K562 (cell line): ENCODE results near the gene NR2F6. TPM values are rescaled to one million over a fixed set of nuclear protein-coding genes. Genes with fewer than 3 reads are reported as not detected.

Experiments
- CAMTA2 ChIP-seq: fragments of 250-450 bp; sonication (Bioruptor Pico); conservative IDR thresholded peaks from 2 replicates; pipeline ENCODE4 v1.5.1; 2022
- CXXC5 ChIP-seq: fragments of 250-450 bp; sonication (Bioruptor Pico); IDR thresholded peaks from 2 replicates; pipeline ENCODE4 v1.8.0; 2022; ENCODE audit warnings: inconsistent platforms, mild to moderate bottlenecking, moderate library complexity
- DMBX1 ChIP-seq: fragments of 250-450 bp; sonication (Bioruptor Pico); IDR thresholded peaks from 2 replicates; pipeline ENCODE4 v1.8.0; 2022; ENCODE audit warnings: inconsistent platforms, mild to moderate bottlenecking, moderate library complexity, borderline replicate concordance
- ETS1 ChIP-seq: conservative IDR thresholded peaks from 2 replicates; pipeline ENCODE4 v1.6.1; 2011; ENCODE audit warnings: low read depth, mild to moderate bottlenecking, low read length; ENCODE audit not compliant: control insufficient read depth
- GATAD2B ChIP-seq: fragments of 450-650 bp; IDR thresholded peaks from 2 replicates; pipeline ENCODE4 v1.6.1; 2017; ENCODE audit warnings: mild to moderate bottlenecking, borderline replicate concordance
- KDM2B ChIP-seq: fragments of 250-450 bp; sonication (Bioruptor Pico); IDR thresholded peaks from 2 replicates; pipeline ENCODE4 v1.8.0; 2021; ENCODE audit warnings: mild to moderate bottlenecking, moderate library complexity
- MED1 ChIP-seq: sonication (generic); formaldehyde crosslinking; IDR thresholded peaks from 2 replicates; pipeline ENCODE4 v1.8.1; 2023; ENCODE audit warnings: missing genetic modification reagents, borderline replicate concordance
- MXI1 ChIP-seq: IDR thresholded peaks from 2 replicates; pipeline ENCODE4 v1.6.1; 2011; ENCODE audit warnings: low read depth, mild to moderate bottlenecking, improper control_type of control experiment, low read length
- MYC ChIP-seq, 2 experiments: fragments of 250-450 bp in 1 of 2; sonication (Bioruptor Pico) in 1 of 2; IDR thresholded peaks; 2 replicates each; pipeline versions ENCODE4 v1.5.1 to v1.6.1; 2012 to 2021; ENCODE audit warnings: low read depth in 2 of 2, borderline replicate concordance in 1 of 2, improper control_type of control experiment in 1 of 2, low read length in 1 of 2, mild to moderate bottlenecking in 1 of 2, moderate library complexity in 1 of 2
- SIX5 ChIP-seq, 2 experiments: IDR thresholded peaks; 2 replicates each; pipeline ENCODE4 v1.6.1; 2011; ENCODE audit warnings: low read length in 2 of 2, borderline replicate concordance in 1 of 2, low read depth in 1 of 2, mild to moderate bottlenecking in 1 of 2, moderate library complexity in 1 of 2; ENCODE audit not compliant: insufficient read depth in 1 of 2
- ZBTB17 ChIP-seq: fragments of 450-650 bp; formaldehyde crosslinking; IDR thresholded peaks from 2 replicates; pipeline ENCODE4 v1.4.0; 2020; ENCODE audit warnings: mild to moderate bottlenecking
- ZFPM2 ChIP-seq: fragments of 250-450 bp; sonication (Bioruptor Pico); IDR thresholded peaks from 2 replicates; pipeline ENCODE4 v1.5.1; 2022; ENCODE audit warnings: mild to moderate bottlenecking
- ZNF830 ChIP-seq: fragments of 250-450 bp; sonication (Bioruptor Pico); IDR thresholded peaks from 2 replicates; pipeline ENCODE4 v1.5.0; 2021; ENCODE audit warnings: mild to moderate bottlenecking
- polyA plus RNA-seq, 8 experiments: library from polyadenylated mRNA; depleted of rRNA in 4 of 8; stranded (reverse) in 5 of 8; unstranded in 3 of 8; fragments of >200 nt; fragmentation: Nextera tagmentation in 2 of 8; fragmentation: Illumina TruSeq in 1 of 8; extraction: Ambion mirVana in 2 of 8; extraction: Trizol in 1 of 8; gene quantifications; 2 replicates each; pipeline versions ENCODE4 v1.2.1 to v1.2.3, GENCODE V29; 2011 to 2014; ENCODE audit warnings: inconsistent platforms in 1 of 8, missing spikeins in 1 of 8
- total RNA-seq, 7 experiments: library from RNA; depleted of rRNA in 6 of 7; stranded (reverse); fragments of >200 nt in 6 of 7; fragmentation: Illumina TruSeq in 2 of 7; extraction: Trizol in 2 of 7; gene quantifications; 2 replicates each; pipeline versions ENCODE4 v1.2.1 to v1.2.3, GENCODE V29; 2011 to 2021; ENCODE audit warnings: low replicate concordance in 1 of 7
- TF ChIP-seq, protein P1 (sequence below): sonication (generic); formaldehyde crosslinking; IDR thresholded peaks from 2 replicates; pipeline ENCODE4 v1.8.1; 2023; ENCODE audit warnings: mild to moderate bottlenecking, missing genetic modification reagents
- TF ChIP-seq, protein P2 (sequence below): fragments of 250-450 bp; sonication (Bioruptor Pico); IDR thresholded peaks from 2 replicates; pipeline ENCODE4 v1.8.0; 2021; ENCODE audit warnings: borderline replicate concordance, mild to moderate bottlenecking, moderate library complexity; ENCODE audit not compliant: poor library complexity, severe bottlenecking
- TF ChIP-seq, protein P3 (sequence below): fragments of 250-450 bp; sonication (Bioruptor Pico); IDR thresholded peaks from 2 replicates; pipeline ENCODE4 v1.5.0; 2021
- TF ChIP-seq, protein P4 (sequence below), 2 experiments: fragments of 450-650 bp in 1 of 2; IDR thresholded peaks; 2 replicates each; pipeline ENCODE4 v1.6.1; 2011 to 2017; ENCODE audit warnings: low read depth in 2 of 2, antibody characterized with exemption in 1 of 2, borderline replicate concordance in 1 of 2, low read length in 1 of 2, mild to moderate bottlenecking in 1 of 2, mixed read lengths in 1 of 2; ENCODE audit not compliant: control insufficient read depth in 1 of 2

Gene NR2F6
- total and polyA plus RNA-seq, 9 of the 15 experiments (the other 6 are each of a cell fraction or from before 2014, with no cell fraction given), result 0.76 to 97.5 (median 18.8) TPM

DNA sequence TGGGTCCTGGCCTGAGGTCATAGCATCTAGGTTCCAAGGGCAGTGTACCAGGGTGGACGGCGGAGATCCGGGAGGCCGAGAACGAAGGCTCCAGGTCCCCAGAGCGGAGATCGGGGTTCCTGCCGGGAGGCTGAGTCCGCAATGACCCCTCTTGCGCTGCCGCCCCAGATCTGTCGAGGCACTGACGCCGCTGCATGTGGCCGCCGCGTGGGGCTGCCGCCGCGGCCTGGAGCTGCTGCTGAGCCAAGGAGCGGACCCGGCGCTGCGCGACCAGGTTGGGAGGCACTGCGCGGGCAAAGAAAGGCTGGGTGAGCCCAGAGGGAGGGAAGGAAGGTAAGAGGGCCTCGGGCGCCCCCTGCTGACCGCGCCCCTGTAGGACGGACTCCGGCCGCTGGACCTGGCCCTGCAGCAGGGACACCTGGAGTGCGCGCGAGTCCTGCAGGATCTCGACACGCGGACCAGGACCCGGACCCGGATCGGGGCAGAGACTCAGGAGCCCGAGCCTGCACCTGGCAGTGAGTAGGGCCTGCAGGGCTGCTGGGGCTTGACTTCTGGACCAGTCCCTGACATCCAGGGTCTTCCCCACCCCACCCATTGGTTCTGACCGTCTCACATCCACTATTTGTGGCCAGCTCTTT, 36.9 kb upstream of the NR2F6 start (continued):
- no peak for TF ChIP-seq GATAD2B
- no peak for TF ChIP-seq SIX5 (IDR thresholded peaks at IDR 0.05; ENCODE audit: borderline replicate concordance in 1 of 2, insufficient read depth in 1 of 2, low read depth in 1 of 2, low read length in 2 of 2)
- TF ChIP-seq, protein P1, sequence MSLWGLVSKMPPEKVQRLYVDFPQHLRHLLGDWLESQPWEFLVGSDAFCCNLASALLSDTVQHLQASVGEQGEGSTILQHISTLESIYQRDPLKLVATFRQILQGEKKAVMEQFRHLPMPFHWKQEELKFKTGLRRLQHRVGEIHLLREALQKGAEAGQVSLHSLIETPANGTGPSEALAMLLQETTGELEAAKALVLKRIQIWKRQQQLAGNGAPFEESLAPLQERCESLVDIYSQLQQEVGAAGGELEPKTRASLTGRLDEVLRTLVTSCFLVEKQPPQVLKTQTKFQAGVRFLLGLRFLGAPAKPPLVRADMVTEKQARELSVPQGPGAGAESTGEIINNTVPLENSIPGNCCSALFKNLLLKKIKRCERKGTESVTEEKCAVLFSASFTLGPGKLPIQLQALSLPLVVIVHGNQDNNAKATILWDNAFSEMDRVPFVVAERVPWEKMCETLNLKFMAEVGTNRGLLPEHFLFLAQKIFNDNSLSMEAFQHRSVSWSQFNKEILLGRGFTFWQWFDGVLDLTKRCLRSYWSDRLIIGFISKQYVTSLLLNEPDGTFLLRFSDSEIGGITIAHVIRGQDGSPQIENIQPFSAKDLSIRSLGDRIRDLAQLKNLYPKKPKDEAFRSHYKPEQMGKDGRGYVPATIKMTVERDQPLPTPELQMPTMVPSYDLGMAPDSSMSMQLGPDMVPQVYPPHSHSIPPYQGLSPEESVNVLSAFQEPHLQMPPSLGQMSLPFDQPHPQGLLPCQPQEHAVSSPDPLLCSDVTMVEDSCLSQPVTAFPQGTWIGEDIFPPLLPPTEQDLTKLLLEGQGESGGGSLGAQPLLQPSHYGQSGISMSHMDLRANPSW (CRISPR knock-in tag), result 0 out of 2 replicates have a peak, but pooled peaks have one; percentile 62
- 0 out of 2 replicates have a peak, but pooled peaks have one; percentile 25 for TF ChIP-seq CAMTA2 (CRISPR knock-in tag)
- TF ChIP-seq ETS1, result 0 out of 2 replicates have a peak, but pooled peaks have one; percentile 19
- TF ChIP-seq ZBTB17, result 0 out of 2 replicates have a peak, but pooled peaks have one; percentile 39
- TF ChIP-seq ZFPM2 (CRISPR knock-in tag), result no peak
- peak; percentile 81; the same call in 1 of the 2 replicates for TF ChIP-seq KDM2B (CRISPR knock-in tag)
- TF ChIP-seq, protein P2, sequence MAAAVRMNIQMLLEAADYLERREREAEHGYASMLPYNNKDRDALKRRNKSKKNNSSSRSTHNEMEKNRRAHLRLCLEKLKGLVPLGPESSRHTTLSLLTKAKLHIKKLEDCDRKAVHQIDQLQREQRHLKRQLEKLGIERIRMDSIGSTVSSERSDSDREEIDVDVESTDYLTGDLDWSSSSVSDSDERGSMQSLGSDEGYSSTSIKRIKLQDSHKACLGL, result no peak
- no peak for TF ChIP-seq MXI1
- no peak for TF ChIP-seq MED1 (CRISPR knock-in tag)
- 0 out of 2 replicates have a peak, but pooled peaks have one; percentile 39 for TF ChIP-seq MYC (IDR thresholded peaks at IDR 0.05; ENCODE audit: low read depth, low read length)
- TF ChIP-seq MYC (CRISPR knock-in tag; IDR thresholded peaks at IDR 0.05; ENCODE audit: borderline replicate concordance, low read depth), result no peak
- TF ChIP-seq, protein P3, sequence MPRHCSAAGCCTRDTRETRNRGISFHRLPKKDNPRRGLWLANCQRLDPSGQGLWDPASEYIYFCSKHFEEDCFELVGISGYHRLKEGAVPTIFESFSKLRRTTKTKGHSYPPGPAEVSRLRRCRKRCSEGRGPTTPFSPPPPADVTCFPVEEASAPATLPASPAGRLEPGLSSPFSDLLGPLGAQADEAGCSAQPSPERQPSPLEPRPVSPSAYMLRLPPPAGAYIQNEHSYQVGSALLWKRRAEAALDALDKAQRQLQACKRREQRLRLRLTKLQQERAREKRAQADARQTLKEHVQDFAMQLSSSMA (CRISPR knock-in tag), result no peak
- TF ChIP-seq DMBX1 (CRISPR knock-in tag), result 0 out of 2 replicates have a peak, but pooled peaks have one; percentile 29
- TF ChIP-seq CXXC5 (CRISPR knock-in tag), result peak; percentile 51
- TF ChIP-seq ZNF830 (CRISPR knock-in tag), result no peak
- TF ChIP-seq, protein P4, sequence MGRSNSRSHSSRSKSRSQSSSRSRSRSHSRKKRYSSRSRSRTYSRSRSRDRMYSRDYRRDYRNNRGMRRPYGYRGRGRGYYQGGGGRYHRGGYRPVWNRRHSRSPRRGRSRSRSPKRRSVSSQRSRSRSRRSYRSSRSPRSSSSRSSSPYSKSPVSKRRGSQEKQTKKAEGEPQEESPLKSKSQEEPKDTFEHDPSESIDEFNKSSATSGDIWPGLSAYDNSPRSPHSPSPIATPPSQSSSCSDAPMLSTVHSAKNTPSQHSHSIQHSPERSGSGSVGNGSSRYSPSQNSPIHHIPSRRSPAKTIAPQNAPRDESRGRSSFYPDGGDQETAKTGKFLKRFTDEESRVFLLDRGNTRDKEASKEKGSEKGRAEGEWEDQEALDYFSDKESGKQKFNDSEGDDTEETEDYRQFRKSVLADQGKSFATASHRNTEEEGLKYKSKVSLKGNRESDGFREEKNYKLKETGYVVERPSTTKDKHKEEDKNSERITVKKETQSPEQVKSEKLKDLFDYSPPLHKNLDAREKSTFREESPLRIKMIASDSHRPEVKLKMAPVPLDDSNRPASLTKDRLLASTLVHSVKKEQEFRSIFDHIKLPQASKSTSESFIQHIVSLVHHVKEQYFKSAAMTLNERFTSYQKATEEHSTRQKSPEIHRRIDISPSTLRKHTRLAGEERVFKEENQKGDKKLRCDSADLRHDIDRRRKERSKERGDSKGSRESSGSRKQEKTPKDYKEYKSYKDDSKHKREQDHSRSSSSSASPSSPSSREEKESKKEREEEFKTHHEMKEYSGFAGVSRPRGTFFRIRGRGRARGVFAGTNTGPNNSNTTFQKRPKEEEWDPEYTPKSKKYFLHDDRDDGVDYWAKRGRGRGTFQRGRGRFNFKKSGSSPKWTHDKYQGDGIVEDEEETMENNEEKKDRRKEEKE (IDR thresholded peaks at IDR 0.05; ENCODE audit: borderline replicate concordance in 1 of 2, control insufficient read depth in 1 of 2, low read depth in 2 of 2, low read length in 1 of 2), result no peak
